NT2/D1 (cell line): ENCODE results near the gene KCTD14.

Experiments used
- YY1 ChIP-seq: IDR thresholded peaks from 2 replicates; pipeline ENCODE4 v1.6.1; 2011; ENCODE audit not compliant: insufficient read length, insufficient read depth
- ZNF274 ChIP-seq: IDR thresholded peaks from 2 replicates; pipeline ENCODE4 v1.6.1; 2011; ENCODE audit warnings: mild to moderate bottlenecking, low read depth, low read length

DNA sequence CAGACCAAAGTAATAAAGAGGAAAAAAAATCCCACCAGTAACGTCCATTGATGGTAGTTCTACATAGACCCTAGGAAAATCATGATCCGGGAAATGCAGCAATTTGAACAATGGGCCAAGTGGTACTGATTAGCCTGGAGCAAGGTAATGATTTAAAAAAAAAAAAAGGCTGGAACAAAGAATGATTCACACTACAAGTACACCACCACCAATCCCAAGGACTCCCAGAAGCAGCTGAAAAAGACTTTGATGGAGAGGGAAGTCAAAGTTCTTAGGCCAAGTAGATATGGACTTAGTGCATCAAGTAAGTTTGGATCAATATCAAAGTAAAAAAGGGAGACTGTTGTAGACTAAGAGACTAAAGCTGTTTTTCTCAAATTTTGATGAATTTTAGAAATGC is 11.8 kb downstream of the KCTD14 start:
- TF ChIP-seq YY1 (no peak), ZNF274 (no peak)
